Astrocyte (in vitro differentiated cells and primary cell): ENCODE data around the gene DBP. TPM values are rescaled to one million over a fixed set of nuclear protein-coding genes. Genes with fewer than 3 reads are reported as not detected.
"Not testable (repeated sequence)": the region's sequence is repeated elsewhere in the genome, so short reads cannot be mapped to it uniquely, and the experiment has no call there.

Source experiments
- DNase-seq: peaks from one replicate; pipeline ENCODE4 v3.0.0-alpha.2; 2010; ENCODE audit warnings: low read depth
- FAIRE-seq: peaks from 2 replicates; lab custom pipeline; 2011; peaks lifted over from hg19 to GRCh38; lab: Jason Lieb, UNC
- H2AFZ ChIP-seq: 2 replicates; pipeline ENCODE4 v1.6.0; 2012; ENCODE audit warnings: low read depth, low read length, inconsistent platforms
- H3K27ac ChIP-seq: 2 replicates; pipeline ENCODE4 v1.5.1; 2011; ENCODE audit warnings: low read depth, low read length, inconsistent platforms
- H3K27me3 ChIP-seq: 2 replicates; pipeline ENCODE4 v1.6.0; 2011; ENCODE audit warnings: low read length, inconsistent platforms; ENCODE audit not compliant: insufficient read depth
- H3K36me3 ChIP-seq: 2 replicates; pipeline ENCODE4 v1.5.1; 2011; ENCODE audit warnings: low read length, inconsistent platforms; ENCODE audit not compliant: insufficient read depth
- H3K4me1 ChIP-seq: 2 replicates; pipeline ENCODE4 v1.5.1; 2011; ENCODE audit warnings: low read length, inconsistent platforms; ENCODE audit not compliant: insufficient read depth
- H3K4me2 ChIP-seq: 2 replicates; pipeline ENCODE4 v1.6.0; 2012; ENCODE audit warnings: low read length, inconsistent platforms
- H3K4me3 ChIP-seq: 2 replicates; pipeline ENCODE4 v1.5.1; 2011; ENCODE audit warnings: low read depth, mild to moderate bottlenecking, low read length, inconsistent platforms; ENCODE audit not compliant: insufficient read depth
- H3K79me2 ChIP-seq: 2 replicates; pipeline ENCODE4 v1.6.0; 2012; ENCODE audit warnings: mild to moderate bottlenecking, low read length, inconsistent platforms; ENCODE audit not compliant: insufficient read depth
- H3K9ac ChIP-seq: 2 replicates; pipeline ENCODE4 v1.6.0; 2012; ENCODE audit warnings: mild to moderate bottlenecking, low read length, inconsistent platforms
- H3K9me3 ChIP-seq: 2 replicates; pipeline ENCODE4 v1.5.1; 2012; ENCODE audit warnings: low read depth, mild to moderate bottlenecking, low read length, inconsistent platforms; ENCODE audit not compliant: insufficient read depth
- H4K20me1 ChIP-seq: 2 replicates; pipeline ENCODE4 v1.6.0; 2012; ENCODE audit warnings: low read length, inconsistent platforms; ENCODE audit not compliant: insufficient read depth
- H3K27ac Mint-ChIP-seq: one replicate; pipeline ENCODE4 v1.8.0; 2021; ENCODE audit warnings: mild to moderate bottlenecking, mixed read lengths; ENCODE audit not compliant: unreplicated experiment
- H3K27me3 Mint-ChIP-seq: one replicate; pipeline ENCODE4 v1.8.0; 2021; ENCODE audit warnings: low read depth, mixed read lengths; ENCODE audit not compliant: unreplicated experiment
- H3K36me3 Mint-ChIP-seq: one replicate; pipeline ENCODE4 v1.8.0; 2021; ENCODE audit warnings: low read depth, mixed read lengths; ENCODE audit not compliant: unreplicated experiment
- H3K4me1 Mint-ChIP-seq: one replicate; pipeline ENCODE4 v1.8.0; 2021; ENCODE audit warnings: low read depth, mixed read lengths; ENCODE audit not compliant: unreplicated experiment
- H3K4me3 Mint-ChIP-seq: one replicate; pipeline ENCODE4 v1.8.0; 2021; ENCODE audit warnings: mild to moderate bottlenecking, moderate library complexity, mixed read lengths; ENCODE audit not compliant: unreplicated experiment
- H3K9me3 Mint-ChIP-seq: one replicate; pipeline ENCODE4 v1.8.0; 2021; ENCODE audit warnings: mild to moderate bottlenecking, mixed read lengths; ENCODE audit not compliant: unreplicated experiment
- EZH2 ChIP-seq: IDR thresholded peaks from 2 replicates; pipeline ENCODE4 v1.6.1; 2012; ENCODE audit warnings: mild to moderate bottlenecking, low read length, inconsistent platforms; ENCODE audit not compliant: insufficient read depth
- total RNA-seq: library from RNA; stranded (reverse); gene quantifications from 2 replicates; pipeline ENCODE4 v1.2.1, GENCODE V29; 2021
- TF ChIP-seq, protein P1 (sequence below): IDR thresholded peaks from 2 replicates; pipeline ENCODE4 v1.5.1; 2011; ENCODE audit warnings: low read depth, mild to moderate bottlenecking, inconsistent platforms, low read length, moderate library complexity; ENCODE audit not compliant: insufficient read depth

Gene DBP
- total RNA-seq, 1 donor from 2014 or later, result 1.2 TPM

DNA sequence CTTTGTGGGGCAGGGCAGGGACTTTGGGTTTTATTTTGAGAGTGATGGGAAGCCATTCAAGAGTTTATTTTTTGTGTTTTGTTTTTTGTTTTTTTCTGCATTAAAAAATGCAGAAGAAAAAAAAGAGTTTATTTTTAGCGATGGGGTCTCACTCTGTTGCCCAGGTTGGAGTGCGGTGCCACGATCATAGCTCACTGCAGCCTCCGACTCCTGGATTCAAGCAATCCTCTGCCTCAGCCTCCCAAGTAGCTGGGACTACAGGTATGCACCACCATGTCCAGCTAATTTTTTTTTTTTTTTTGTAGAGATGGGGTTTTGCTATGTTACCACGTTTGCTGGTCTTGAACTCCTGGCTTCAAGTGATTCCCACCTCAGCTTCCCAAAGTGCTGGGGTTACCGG, 21.3 kb upstream of the DBP start:
- Histone ChIP-seq H3K27me3 (no peaks in the 10 kb centered on the region), H3K4me3 (no peak overlapping the region), H3K9me3 (no peaks in the 10 kb centered on the region), H3K27ac (no peak overlapping the region), H3K4me2 (no peak overlapping the region), H3K79me2 (no peaks in the 10 kb centered on the region), H3K36me3 (no peaks in the 10 kb centered on the region), H4K20me1 (no peaks in the 10 kb centered on the region), H2AFZ (no peak overlapping the region), H3K9ac (no peak overlapping the region), H3K4me1 (peaks cover 16% of the 10 kb centered on the region)
- Mint-ChIP-seq H3K4me3 (no peak overlapping the region), H3K9me3 (no peaks in the 10 kb centered on the region), H3K4me1 (peaks cover 6% of the 10 kb centered on the region), H3K36me3 (peaks cover 2% of the 10 kb centered on the region), H3K27me3 (peaks cover 3% of the 10 kb centered on the region), H3K27ac (no peak overlapping the region)
- no peak for DNase-seq
- TF ChIP-seq EZH2, result no peak
- TF ChIP-seq, protein P1, sequence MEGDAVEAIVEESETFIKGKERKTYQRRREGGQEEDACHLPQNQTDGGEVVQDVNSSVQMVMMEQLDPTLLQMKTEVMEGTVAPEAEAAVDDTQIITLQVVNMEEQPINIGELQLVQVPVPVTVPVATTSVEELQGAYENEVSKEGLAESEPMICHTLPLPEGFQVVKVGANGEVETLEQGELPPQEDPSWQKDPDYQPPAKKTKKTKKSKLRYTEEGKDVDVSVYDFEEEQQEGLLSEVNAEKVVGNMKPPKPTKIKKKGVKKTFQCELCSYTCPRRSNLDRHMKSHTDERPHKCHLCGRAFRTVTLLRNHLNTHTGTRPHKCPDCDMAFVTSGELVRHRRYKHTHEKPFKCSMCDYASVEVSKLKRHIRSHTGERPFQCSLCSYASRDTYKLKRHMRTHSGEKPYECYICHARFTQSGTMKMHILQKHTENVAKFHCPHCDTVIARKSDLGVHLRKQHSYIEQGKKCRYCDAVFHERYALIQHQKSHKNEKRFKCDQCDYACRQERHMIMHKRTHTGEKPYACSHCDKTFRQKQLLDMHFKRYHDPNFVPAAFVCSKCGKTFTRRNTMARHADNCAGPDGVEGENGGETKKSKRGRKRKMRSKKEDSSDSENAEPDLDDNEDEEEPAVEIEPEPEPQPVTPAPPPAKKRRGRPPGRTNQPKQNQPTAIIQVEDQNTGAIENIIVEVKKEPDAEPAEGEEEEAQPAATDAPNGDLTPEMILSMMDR, result no peak
- FAIRE-seq, result no peak

DNA sequence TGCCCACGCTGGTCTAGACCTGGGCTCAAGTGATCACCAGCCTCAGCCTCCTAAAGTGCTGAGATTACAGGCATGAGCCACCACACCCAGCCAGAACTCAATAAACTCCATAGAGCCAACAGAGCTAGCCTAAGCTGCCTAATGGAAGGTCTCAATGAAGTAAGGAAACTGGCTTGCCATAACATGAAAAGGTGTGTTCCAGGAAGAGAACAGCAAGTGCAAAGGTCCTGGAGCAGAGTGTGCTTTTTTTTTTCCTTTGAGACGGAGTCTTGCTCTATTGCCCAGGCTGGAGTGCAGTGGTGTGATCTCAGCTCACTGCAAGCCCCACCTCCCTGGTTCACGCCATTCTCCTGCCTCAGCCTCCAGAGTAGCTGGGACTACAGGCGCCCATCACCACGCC, 20.6 kb upstream of the DBP start:
- not testable (repeated sequence) for H3K27me3 ChIP-seq, FAIRE-seq, H2AFZ ChIP-seq, H3K27me3 Mint-ChIP-seq, H3K4me2 ChIP-seq, H3K79me2 ChIP-seq, H3K36me3 ChIP-seq, H4K20me1 ChIP-seq, H3K27ac Mint-ChIP-seq, H3K36me3 Mint-ChIP-seq, H3K4me3 Mint-ChIP-seq, H3K9me3 Mint-ChIP-seq, H3K9ac ChIP-seq, H3K4me3 ChIP-seq, DNase-seq, H3K4me1 Mint-ChIP-seq, H3K9me3 ChIP-seq
- Histone ChIP-seq H3K27ac (peak overlapping the region; percentile 11), H3K4me1 (peaks cover 16% of the 10 kb centered on the region)

DNA sequence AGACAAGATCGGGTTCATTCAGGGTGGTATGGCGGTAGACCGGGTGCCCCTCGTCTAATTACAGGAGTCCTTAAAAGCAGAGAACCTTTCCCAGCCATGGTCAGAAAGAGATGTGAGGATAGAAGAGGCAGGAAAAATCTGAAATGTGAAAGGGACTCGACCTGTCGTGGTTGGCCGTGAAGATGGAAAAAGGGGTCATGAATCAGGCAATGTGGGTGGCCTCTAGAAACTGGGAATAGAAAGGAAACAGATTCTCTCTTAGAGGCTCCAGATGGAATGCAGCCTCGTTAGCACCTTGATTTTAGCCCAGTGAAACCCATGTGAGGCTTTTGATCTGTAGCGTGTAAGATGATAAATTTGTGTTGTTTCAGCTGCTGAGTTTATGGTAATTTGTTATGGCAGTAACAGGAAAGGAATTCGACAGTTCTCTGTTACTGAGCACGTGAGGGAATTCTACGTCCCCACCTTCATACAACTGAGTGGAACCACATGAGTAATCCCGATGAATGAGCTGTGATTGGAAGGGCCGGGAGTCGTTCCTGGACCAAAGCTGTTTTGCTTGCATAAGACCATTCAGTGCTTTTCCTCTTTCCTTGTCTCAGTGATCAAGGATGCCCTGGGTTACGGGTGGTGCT, 19.8 kb upstream of the DBP start:
- peaks cover 6% of the 10 kb centered on the region for H3K4me1 Mint-ChIP-seq
- H3K27me3 Mint-ChIP-seq, result peaks cover 3% of the 10 kb centered on the region
- TF ChIP-seq EZH2, result no peak
- TF ChIP-seq, protein P1, result no peak
- H3K27ac Mint-ChIP-seq, result no peak overlapping the region
- H4K20me1 ChIP-seq, result no peaks in the 10 kb centered on the region
- H3K4me3 Mint-ChIP-seq, result no peak overlapping the region
- peak overlapping the region; percentile 66 for H3K27ac ChIP-seq
- H3K79me2 ChIP-seq, result no peaks in the 10 kb centered on the region
- peaks cover 2% of the 10 kb centered on the region for H3K36me3 Mint-ChIP-seq
- DNase-seq, result peak; percentile 93
- H3K4me1 ChIP-seq, result peaks cover 16% of the 10 kb centered on the region
- H2AFZ ChIP-seq, result no peak overlapping the region
- no peaks in the 10 kb centered on the region for H3K27me3 ChIP-seq
- peak overlapping the region; percentile 70 for H3K4me2 ChIP-seq
- H3K9ac ChIP-seq, result peak overlapping the region; percentile 43
- FAIRE-seq, result peak; percentile 85
- H3K9me3 Mint-ChIP-seq, result no peaks in the 10 kb centered on the region
- H3K4me3 ChIP-seq, result no peak overlapping the region
- no peaks in the 10 kb centered on the region for H3K36me3 ChIP-seq
- H3K9me3 ChIP-seq, result no peaks in the 10 kb centered on the region
